ENCODE measurements around the gene ABCC2.
"Not testable (repeated sequence)": the region's sequence is repeated elsewhere in the genome, so short reads cannot be mapped to it uniquely, and the experiment has no call there.

The ABCC2 gene

DNA sequence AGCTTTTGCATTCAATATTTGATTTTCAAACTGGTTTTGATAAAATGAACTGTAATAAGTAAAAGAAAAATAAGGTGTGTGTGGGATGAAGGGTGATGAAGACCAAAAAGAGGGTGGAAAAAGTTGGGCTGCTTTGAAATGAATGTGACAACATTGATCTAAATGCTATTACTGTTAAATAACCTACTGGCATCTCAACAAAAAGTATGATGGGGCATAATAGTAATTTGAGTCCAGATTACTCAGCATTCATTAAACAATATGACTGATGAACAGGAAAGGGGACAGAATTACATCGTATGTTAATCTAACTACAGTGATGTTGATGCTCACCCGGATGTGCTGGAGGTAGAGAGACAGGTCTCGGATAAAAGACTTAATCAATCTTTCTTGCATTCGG is 112.2 kb downstream of the ABCC2 start:
- TF ChIP-seq, protein P1, sequence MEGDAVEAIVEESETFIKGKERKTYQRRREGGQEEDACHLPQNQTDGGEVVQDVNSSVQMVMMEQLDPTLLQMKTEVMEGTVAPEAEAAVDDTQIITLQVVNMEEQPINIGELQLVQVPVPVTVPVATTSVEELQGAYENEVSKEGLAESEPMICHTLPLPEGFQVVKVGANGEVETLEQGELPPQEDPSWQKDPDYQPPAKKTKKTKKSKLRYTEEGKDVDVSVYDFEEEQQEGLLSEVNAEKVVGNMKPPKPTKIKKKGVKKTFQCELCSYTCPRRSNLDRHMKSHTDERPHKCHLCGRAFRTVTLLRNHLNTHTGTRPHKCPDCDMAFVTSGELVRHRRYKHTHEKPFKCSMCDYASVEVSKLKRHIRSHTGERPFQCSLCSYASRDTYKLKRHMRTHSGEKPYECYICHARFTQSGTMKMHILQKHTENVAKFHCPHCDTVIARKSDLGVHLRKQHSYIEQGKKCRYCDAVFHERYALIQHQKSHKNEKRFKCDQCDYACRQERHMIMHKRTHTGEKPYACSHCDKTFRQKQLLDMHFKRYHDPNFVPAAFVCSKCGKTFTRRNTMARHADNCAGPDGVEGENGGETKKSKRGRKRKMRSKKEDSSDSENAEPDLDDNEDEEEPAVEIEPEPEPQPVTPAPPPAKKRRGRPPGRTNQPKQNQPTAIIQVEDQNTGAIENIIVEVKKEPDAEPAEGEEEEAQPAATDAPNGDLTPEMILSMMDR (IDR thresholded peaks at IDR 0.05; ENCODE audit: low read depth, low read length, missing control alignments): no peak
- no peak for DNase-seq (ENCODE audit: low read depth)
- no peak overlapping the region for H3K4me3 ChIP-seq (ENCODE audit: low read depth, low read length)
- in situ Hi-C loops (cut with HindIII; ENCODE audit: low sequenced_read_pairs): no loop called here

DNA sequence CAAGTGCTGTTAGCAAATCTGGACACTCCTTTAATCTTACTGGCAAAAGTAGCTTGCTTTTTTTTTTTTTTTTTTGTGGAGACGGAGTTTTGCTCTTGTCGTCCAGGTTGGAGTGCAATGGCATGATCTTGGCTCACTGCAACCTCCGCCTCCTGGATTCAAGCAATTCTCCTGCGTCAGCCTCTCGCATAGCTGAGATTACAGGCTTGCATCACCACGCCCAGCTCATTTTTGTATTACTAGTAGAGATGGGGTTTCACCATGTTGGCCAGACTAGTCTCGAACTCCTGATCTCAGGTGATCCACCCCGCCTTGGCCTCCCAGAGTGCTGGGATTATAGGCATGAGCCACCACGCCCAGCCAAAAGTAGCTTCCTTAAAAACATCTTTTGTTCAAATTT is 112.6 kb downstream of the ABCC2 start:
- in situ Hi-C loops (cut with HindIII; ENCODE audit: low sequenced_read_pairs); H3K4me3 ChIP-seq (ENCODE audit: low read depth, low read length); DNase-seq (ENCODE audit: low read depth): not testable (repeated sequence)

DNA sequence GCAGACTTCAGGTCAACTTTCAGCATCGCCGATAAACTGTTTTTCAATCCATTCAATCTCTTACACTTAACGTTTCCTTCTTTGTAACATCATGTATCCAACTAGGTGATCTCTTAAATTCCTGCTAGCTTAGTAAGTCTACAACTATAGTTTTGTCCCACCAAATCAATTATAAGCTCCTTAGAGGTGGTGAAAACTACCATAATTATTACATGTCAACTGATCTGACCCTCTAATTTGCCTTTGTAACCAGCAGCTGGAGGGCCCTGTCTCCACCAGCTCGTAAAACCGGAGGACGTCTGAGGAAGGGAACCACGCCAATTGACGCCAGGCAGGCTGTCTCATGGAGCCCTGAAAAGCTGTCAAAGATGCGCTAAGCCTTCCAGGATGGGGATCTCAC is 113.4 kb downstream of the ABCC2 start:
- in situ Hi-C loops (cut with HindIII; ENCODE audit: low sequenced_read_pairs): no loop called here
- no peak overlapping the region for H3K4me3 ChIP-seq (ENCODE audit: low read depth, low read length)
- DNase-seq (ENCODE audit: low read depth): no peak
- TF ChIP-seq, protein P1 (IDR thresholded peaks at IDR 0.05; ENCODE audit: low read depth, low read length, missing control alignments): no peak
